Melanocyte of skin (primary cell): ENCODE data around the gene PTF1A. TPM values are rescaled to one million over a fixed set of nuclear protein-coding genes. Genes with fewer than 3 reads are reported as not detected.

Experiments used
- small RNA-seq, 2 donors: library from RNA; depleted of rRNA; stranded (forward); fragments of <200 nt; gene quantifications; one replicate each; pipeline ENCODE3, GENCODE V24; 2012
- total RNA-seq, 2 donors: library from RNA; depleted of rRNA; stranded (reverse); fragments of >200 nt; gene quantifications; 2 replicates each; pipeline ENCODE4 v1.2.3, GENCODE V29; 2012

The PTF1A gene
- total RNA-seq, result not detected

GRCh38 chr10:23191764-23192711, at the start of gene PTF1A:
PTF1A (plus strand) TSS chr10:23192312; CDS start chr10:23192531, 219 bp downstream.

Small RNA genes within 50 kb of the gene (small RNA-seq; reads per million reads assigned to genes)
- gene RF00561, result 0 to 0.04 reads per million in 2 donors

Other genes with a start within 250 kb of the PTF1A start
- gene MSRB2, start 96.7 kb upstream of the PTF1A start, total RNA-seq, result 1 to 10 TPM; 7.2 to 7.7 TPM
- gene C10orf67, start 152.5 kb downstream of the PTF1A start, total RNA-seq, result under 1 TPM; 0.33 to 0.34 TPM
- 1 to 10 TPM; 6.7 to 9.3 TPM for gene OTUD1, start 246.8 kb downstream of the PTF1A start, total RNA-seq